ENCODE data around the gene SRPK2.

GRCh38 chr7:105389889-105390288 is 1.2 kb upstream of the SRPK2 start:
- no peak for TF ChIP-seq CTCF (IDR thresholded peaks at IDR 0.05; ENCODE audit: low read length)
- no peak for TF ChIP-seq EZH2 (IDR thresholded peaks at IDR 0.05; ENCODE audit: borderline replicate concordance, low read length)

All from OCI-LY1 (cell line).